ENCODE results near the gene STAT3.
A peak's percentile ranks its signal among the peaks of the same experiment; 100 is the strongest.

Gene STAT3

DNA sequence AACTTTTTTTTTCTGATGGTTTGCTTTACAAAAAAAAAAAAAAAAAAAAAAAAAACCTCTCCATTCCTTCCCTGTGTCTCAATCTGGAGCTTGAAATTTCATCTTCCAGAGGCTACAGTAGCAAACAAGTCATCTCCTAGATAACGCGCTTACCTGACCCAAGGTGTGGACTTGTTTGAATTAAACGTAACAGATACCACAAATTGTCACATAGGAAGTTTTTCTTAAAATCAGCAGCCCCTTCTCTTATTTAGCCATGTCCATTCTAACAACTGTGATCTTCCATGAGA lies 114.0 kb downstream of the STAT3 start:
- Mint-ChIP-seq H3K9me3 (no peaks in the 10 kb centered on the region), H3K36me3 (ENCODE audit: low read depth) (no peaks in the 10 kb centered on the region), H3K27me3 (ENCODE audit: low read depth) (no peaks in the 10 kb centered on the region), H3K27ac (no peak overlapping the region), H3K4me3 (peak overlapping the region; percentile 92 to 94 (median 94)), H3K4me1 (peaks cover 34% of the 10 kb centered on the region)
- TF ChIP-seq, protein P1, sequence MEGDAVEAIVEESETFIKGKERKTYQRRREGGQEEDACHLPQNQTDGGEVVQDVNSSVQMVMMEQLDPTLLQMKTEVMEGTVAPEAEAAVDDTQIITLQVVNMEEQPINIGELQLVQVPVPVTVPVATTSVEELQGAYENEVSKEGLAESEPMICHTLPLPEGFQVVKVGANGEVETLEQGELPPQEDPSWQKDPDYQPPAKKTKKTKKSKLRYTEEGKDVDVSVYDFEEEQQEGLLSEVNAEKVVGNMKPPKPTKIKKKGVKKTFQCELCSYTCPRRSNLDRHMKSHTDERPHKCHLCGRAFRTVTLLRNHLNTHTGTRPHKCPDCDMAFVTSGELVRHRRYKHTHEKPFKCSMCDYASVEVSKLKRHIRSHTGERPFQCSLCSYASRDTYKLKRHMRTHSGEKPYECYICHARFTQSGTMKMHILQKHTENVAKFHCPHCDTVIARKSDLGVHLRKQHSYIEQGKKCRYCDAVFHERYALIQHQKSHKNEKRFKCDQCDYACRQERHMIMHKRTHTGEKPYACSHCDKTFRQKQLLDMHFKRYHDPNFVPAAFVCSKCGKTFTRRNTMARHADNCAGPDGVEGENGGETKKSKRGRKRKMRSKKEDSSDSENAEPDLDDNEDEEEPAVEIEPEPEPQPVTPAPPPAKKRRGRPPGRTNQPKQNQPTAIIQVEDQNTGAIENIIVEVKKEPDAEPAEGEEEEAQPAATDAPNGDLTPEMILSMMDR (IDR thresholded peaks at IDR 0.05; ENCODE audit: unreplicated experiment in 3 of 3), result no peak

DNA sequence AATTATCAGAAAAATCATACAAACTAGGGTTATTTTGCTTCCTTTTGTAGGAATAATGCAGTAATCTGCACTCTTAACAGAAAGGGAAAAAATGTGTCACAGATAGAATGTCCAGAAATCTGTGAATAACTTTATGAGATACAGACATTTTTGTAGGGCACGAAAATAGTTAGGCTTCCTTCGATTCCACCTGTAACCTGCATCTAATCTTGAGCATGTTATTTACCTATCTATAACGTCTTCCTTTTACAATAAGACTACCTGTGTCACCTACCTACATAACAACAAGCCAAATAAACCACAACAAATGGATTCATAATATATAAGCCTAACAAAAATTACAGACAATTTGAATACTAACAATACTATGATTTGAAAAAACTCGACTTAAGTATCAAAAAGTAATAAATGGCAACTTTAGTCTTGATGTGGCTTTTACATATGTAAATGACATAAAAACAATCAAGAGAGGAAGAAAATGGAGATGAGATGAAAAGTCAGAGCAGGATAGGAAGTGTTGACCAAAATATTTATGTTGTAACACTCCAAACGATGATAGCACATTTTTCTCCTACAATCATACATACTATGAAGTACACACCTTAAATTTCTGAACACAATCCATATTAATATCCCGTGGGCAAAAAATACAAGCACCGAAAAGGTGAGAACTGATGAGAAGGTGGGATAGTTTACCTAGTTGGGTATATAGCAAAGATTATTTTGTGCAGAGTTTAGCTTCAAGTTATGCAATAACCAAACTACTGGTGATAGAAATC lies 114.6 kb downstream of the STAT3 start:
- no peaks in the 10 kb centered on the region for H3K9me3 Mint-ChIP-seq
- TF ChIP-seq, protein P1 (IDR thresholded peaks at IDR 0.05; ENCODE audit: unreplicated experiment in 3 of 3), result no peak
- H3K4me3 Mint-ChIP-seq, result peak overlapping the region; percentile 47 to 75 (median 56)
- no peak overlapping the region for H3K27ac Mint-ChIP-seq
- H3K27me3 Mint-ChIP-seq (ENCODE audit: low read depth), result no peaks in the 10 kb centered on the region
- peaks cover 34% of the 10 kb centered on the region for H3K4me1 Mint-ChIP-seq
- no peaks in the 10 kb centered on the region for H3K36me3 Mint-ChIP-seq (ENCODE audit: low read depth)

DNA sequence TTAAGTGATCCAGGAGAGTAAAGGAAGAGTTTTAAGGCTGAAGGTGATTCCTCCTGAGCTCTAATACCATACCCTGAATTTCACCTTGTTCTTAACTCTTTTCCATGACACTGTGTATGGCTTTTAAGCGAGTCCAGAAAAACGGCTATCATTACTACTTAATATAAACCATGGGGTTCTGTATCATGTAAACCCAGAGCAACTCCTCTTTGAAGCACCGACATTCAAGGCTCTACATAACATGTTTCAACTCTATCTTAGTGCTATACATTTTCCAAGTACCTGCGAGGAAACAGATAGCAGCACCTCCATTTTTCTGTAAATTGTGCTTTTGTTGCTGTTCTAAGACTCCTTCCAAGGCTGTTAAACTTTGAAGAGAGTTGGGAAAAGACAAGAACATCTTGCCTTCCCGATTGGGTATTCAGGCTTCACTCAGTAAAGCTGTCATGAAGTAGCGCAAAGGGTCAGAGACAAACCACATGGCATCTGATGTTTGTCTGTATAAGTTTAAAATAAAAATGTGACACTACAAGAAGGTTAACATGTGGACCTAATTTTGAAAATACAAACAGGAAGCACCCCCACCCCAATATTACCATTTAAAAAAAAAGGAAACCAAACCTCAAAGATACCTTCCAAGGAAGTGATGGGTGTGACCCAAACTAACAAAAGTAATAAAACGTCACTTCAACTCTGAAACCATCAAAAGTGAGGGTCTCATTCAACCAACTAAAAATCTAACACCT lies 115.9 kb downstream of the STAT3 start:
- H3K4me1 Mint-ChIP-seq, result peaks cover 28% of the 10 kb centered on the region
- no peaks in the 10 kb centered on the region for H3K9me3 Mint-ChIP-seq
- TF ChIP-seq, protein P1 (IDR thresholded peaks at IDR 0.05; ENCODE audit: unreplicated experiment in 3 of 3), result no peak
- H3K27me3 Mint-ChIP-seq (ENCODE audit: low read depth), result no peaks in the 10 kb centered on the region
- no peaks in the 10 kb centered on the region for H3K36me3 Mint-ChIP-seq (ENCODE audit: low read depth)
- peak overlapping the region in 1 of 3 experiments; percentile 63 for H3K4me3 Mint-ChIP-seq
- H3K27ac Mint-ChIP-seq, result no peak overlapping the region

GRCh38 chr17:42271779-42272035 lies 116.5 kb downstream of the STAT3 start:
- TF ChIP-seq, protein P1 (IDR thresholded peaks at IDR 0.05; ENCODE audit: unreplicated experiment in 3 of 3), result no peak
- no peaks in the 10 kb centered on the region for H3K36me3 Mint-ChIP-seq (ENCODE audit: low read depth)
- no peak overlapping the region for H3K4me3 Mint-ChIP-seq
- H3K9me3 Mint-ChIP-seq, result no peaks in the 10 kb centered on the region
- H3K27ac Mint-ChIP-seq, result no peak overlapping the region
- H3K4me1 Mint-ChIP-seq, result peaks cover 24% of the 10 kb centered on the region
- no peaks in the 10 kb centered on the region for H3K27me3 Mint-ChIP-seq (ENCODE audit: low read depth)

GRCh38 chr17:42271006-42271778 lies 117.0 kb downstream of the STAT3 start:
- H3K36me3 Mint-ChIP-seq (ENCODE audit: low read depth), result no peaks in the 10 kb centered on the region
- H3K27me3 Mint-ChIP-seq (ENCODE audit: low read depth), result no peaks in the 10 kb centered on the region
- H3K4me1 Mint-ChIP-seq, result peaks cover 24% of the 10 kb centered on the region
- TF ChIP-seq, protein P1 (IDR thresholded peaks at IDR 0.05; ENCODE audit: unreplicated experiment in 3 of 3), result no peak
- no peak overlapping the region for H3K27ac Mint-ChIP-seq
- H3K9me3 Mint-ChIP-seq, result no peaks in the 10 kb centered on the region
- H3K4me3 Mint-ChIP-seq, result no peak overlapping the region

All from nephron (organoid).